Measurements from ENCODE around the gene EYA4. TPM values are rescaled to one million over a fixed set of nuclear protein-coding genes. Genes with fewer than 3 reads are reported as not detected.

EYA4 gene
- total RNA-seq, 2 experiments from 2014 or later: not detected

- intact Hi-C loops (cut with micrococcal nuclease): no loop called here
- no peaks in the 10 kb centered on the region for H3K27me3 Mint-ChIP-seq
- H3K4me1 Mint-ChIP-seq (ENCODE audit: low read depth): no peaks in the 10 kb centered on the region
- H3K9me3 Mint-ChIP-seq: no peaks in the 10 kb centered on the region
- ChIA-PET CTCF (no interaction called here), POLR2A (no interaction called here)
- DNase-seq: no peak
- no peaks in the 10 kb centered on the region for H3K36me3 Mint-ChIP-seq
- no peak overlapping the region for H3K4me3 Mint-ChIP-seq
- H3K27ac Mint-ChIP-seq: no peak overlapping the region
These were observed 17.6 kb upstream of the EYA4 start for GRCh38 chr6:133223452-133224029.

GRCh38 chr6:133225560-133225959 lies 15.6 kb upstream of the EYA4 start:
- no peaks in the 10 kb centered on the region for H3K9me3 Mint-ChIP-seq
- intact Hi-C loops (cut with micrococcal nuclease): no loop called here

GRCh38 chr6:133227344-133227743 lies 13.8 kb upstream of the EYA4 start:
- no peaks in the 10 kb centered on the region for H3K36me3 Mint-ChIP-seq
- intact Hi-C loops (cut with micrococcal nuclease): no loop called here
- H3K27ac Mint-ChIP-seq: no peak overlapping the region
- no peaks in the 10 kb centered on the region for H3K9me3 Mint-ChIP-seq
- CTCF ChIA-PET: no interaction called here
- no peaks in the 10 kb centered on the region for H3K27me3 Mint-ChIP-seq
- no peak for DNase-seq
- H3K4me1 Mint-ChIP-seq (ENCODE audit: low read depth): no peaks in the 10 kb centered on the region
- H3K4me3 Mint-ChIP-seq: no peak overlapping the region
- POLR2A ChIA-PET: no interaction called here

More at GRCh38 chr6:133225560-133225959, 15.6 kb upstream of the EYA4 start:
- H3K4me1 Mint-ChIP-seq (ENCODE audit: low read depth): no peaks in the 10 kb centered on the region
- H3K27me3 Mint-ChIP-seq: no peaks in the 10 kb centered on the region
- POLR2A ChIA-PET: no interaction called here
- H3K36me3 Mint-ChIP-seq: no peaks in the 10 kb centered on the region
- DNase-seq: no peak
- H3K27ac Mint-ChIP-seq: no peak overlapping the region
- CTCF ChIA-PET: no interaction called here
- no peak overlapping the region for H3K4me3 Mint-ChIP-seq

GRCh38 chr6:133230052-133230451 lies 11.1 kb upstream of the EYA4 start:
- H3K27me3 Mint-ChIP-seq: no peaks in the 10 kb centered on the region
- DNase-seq: no peak
- H3K9me3 Mint-ChIP-seq: no peaks in the 10 kb centered on the region
- H3K36me3 Mint-ChIP-seq: no peaks in the 10 kb centered on the region
- H3K27ac Mint-ChIP-seq: no peak overlapping the region
- H3K4me1 Mint-ChIP-seq (ENCODE audit: low read depth): no peaks in the 10 kb centered on the region
- intact Hi-C loops (cut with micrococcal nuclease): no loop called here
- CTCF ChIA-PET: no interaction called here
- POLR2A ChIA-PET: no interaction called here
- no peak overlapping the region for H3K4me3 Mint-ChIP-seq

- ChIA-PET CTCF (interaction anchor here (0.7 kb wide), 1 partner anchor 509 kb away, joined by 3 read pairs; no protein-coding TSS in a partner anchor), POLR2A (no interaction called here)
- intact Hi-C loops (cut with micrococcal nuclease): loop anchor here (5.0 kb wide), 1 partner anchor 657 kb away; no protein-coding TSS in a partner anchor
- no peaks in the 10 kb centered on the region for H3K9me3 Mint-ChIP-seq
- DNase-seq: no peak
- no peaks in the 10 kb centered on the region for H3K4me1 Mint-ChIP-seq (ENCODE audit: low read depth)
- no peak overlapping the region for H3K4me3 Mint-ChIP-seq
- no peaks in the 10 kb centered on the region for H3K36me3 Mint-ChIP-seq
- no peak overlapping the region for H3K27ac Mint-ChIP-seq
- peaks cover 10% of the 10 kb centered on the region for H3K27me3 Mint-ChIP-seq
These were observed 5.9 kb upstream of the EYA4 start for GRCh38 chr6:133235221-133235620.

- intact Hi-C loops (cut with micrococcal nuclease): loop anchor here (5.0 kb wide), 1 partner anchor 655 kb away; no protein-coding TSS in a partner anchor
- ChIA-PET CTCF (no interaction called here), POLR2A (no interaction called here)
- Mint-ChIP-seq H3K27me3 (peaks cover 19% of the 10 kb centered on the region), H3K4me1 (ENCODE audit: low read depth) (no peaks in the 10 kb centered on the region), H3K27ac (no peak overlapping the region), H3K9me3 (no peaks in the 10 kb centered on the region), H3K36me3 (no peaks in the 10 kb centered on the region), H3K4me3 (no peak overlapping the region)
- no peak for DNase-seq
These were observed 4.2 kb upstream of the EYA4 start for GRCh38 chr6:133236932-133237331.

- no peaks in the 10 kb centered on the region for H3K9me3 Mint-ChIP-seq
- peaks cover 40% of the 10 kb centered on the region for H3K27me3 Mint-ChIP-seq
- no peaks in the 10 kb centered on the region for H3K36me3 Mint-ChIP-seq
- peak overlapping the region; percentile 4 for H3K4me3 Mint-ChIP-seq
- no peak for DNase-seq
- peaks cover 7% of the 10 kb centered on the region for H3K4me1 Mint-ChIP-seq (ENCODE audit: low read depth)
- POLR2A ChIA-PET: no interaction called here
- intact Hi-C loops (cut with micrococcal nuclease): no loop called here
- H3K27ac Mint-ChIP-seq: no peak overlapping the region
- CTCF ChIA-PET: no interaction called here
These were observed 559 bp upstream of the EYA4 start for GRCh38 chr6:133240511-133241085.

GRCh38 chr6:133241901-133242636 lies 912 bp downstream of the EYA4 start:
- Mint-ChIP-seq H3K27ac (no peak overlapping the region), H3K36me3 (no peaks in the 10 kb centered on the region), H3K4me3 (no peak overlapping the region), H3K27me3 (peaks cover 40% of the 10 kb centered on the region), H3K4me1 (ENCODE audit: low read depth) (peaks cover 7% of the 10 kb centered on the region), H3K9me3 (no peaks in the 10 kb centered on the region)
- ChIA-PET CTCF (no interaction called here), POLR2A (no interaction called here)
- no peak for DNase-seq
- intact Hi-C loops (cut with micrococcal nuclease): no loop called here

- no peak for DNase-seq
- Mint-ChIP-seq H3K36me3 (no peaks in the 10 kb centered on the region), H3K27me3 (peaks cover 41% of the 10 kb centered on the region), H3K4me3 (no peak overlapping the region), H3K4me1 (ENCODE audit: low read depth) (peaks cover 7% of the 10 kb centered on the region), H3K9me3 (no peaks in the 10 kb centered on the region), H3K27ac (no peak overlapping the region)
- ChIA-PET CTCF (no interaction called here), POLR2A (no interaction called here)
- intact Hi-C loops (cut with micrococcal nuclease): no loop called here
These were observed 1.8 kb downstream of the EYA4 start for GRCh38 chr6:133242637-133243585.

GRCh38 chr6:133243723-133244305 lies 2.7 kb downstream of the EYA4 start:
- CTCF ChIA-PET: no interaction called here
- Mint-ChIP-seq H3K4me3 (no peak overlapping the region), H3K27ac (no peak overlapping the region)

GRCh38 chr6:133244519-133244918 lies 3.4 kb downstream of the EYA4 start:
- POLR2A ChIA-PET: no interaction called here
- intact Hi-C loops (cut with micrococcal nuclease): no loop called here
- peaks cover 7% of the 10 kb centered on the region for H3K4me1 Mint-ChIP-seq (ENCODE audit: low read depth)
- no peaks in the 10 kb centered on the region for H3K9me3 Mint-ChIP-seq
- no peak for DNase-seq
- H3K36me3 Mint-ChIP-seq: no peaks in the 10 kb centered on the region
- H3K27me3 Mint-ChIP-seq: peaks cover 41% of the 10 kb centered on the region
- H3K4me3 Mint-ChIP-seq: no peak overlapping the region
- CTCF ChIA-PET: no interaction called here
- no peak overlapping the region for H3K27ac Mint-ChIP-seq

More at GRCh38 chr6:133243723-133244305, 2.7 kb downstream of the EYA4 start:
- POLR2A ChIA-PET: no interaction called here
- intact Hi-C loops (cut with micrococcal nuclease): no loop called here
- no peaks in the 10 kb centered on the region for H3K36me3 Mint-ChIP-seq
- DNase-seq: no peak
- no peaks in the 10 kb centered on the region for H3K9me3 Mint-ChIP-seq
- H3K27me3 Mint-ChIP-seq: peaks cover 39% of the 10 kb centered on the region
- peaks cover 7% of the 10 kb centered on the region for H3K4me1 Mint-ChIP-seq (ENCODE audit: low read depth)

- H3K27me3 Mint-ChIP-seq: peaks cover 38% of the 10 kb centered on the region
- CTCF ChIA-PET: no interaction called here
- intact Hi-C loops (cut with micrococcal nuclease): no loop called here
These were observed 3.9 kb downstream of the EYA4 start for GRCh38 chr6:133245007-133245406.

More at GRCh38 chr6:133245007-133245406, 3.9 kb downstream of the EYA4 start:
- DNase-seq: no peak
- no peak overlapping the region for H3K4me3 Mint-ChIP-seq
- POLR2A ChIA-PET: no interaction called here
- no peaks in the 10 kb centered on the region for H3K9me3 Mint-ChIP-seq
- H3K36me3 Mint-ChIP-seq: no peaks in the 10 kb centered on the region
- no peak overlapping the region for H3K27ac Mint-ChIP-seq
- peaks cover 7% of the 10 kb centered on the region for H3K4me1 Mint-ChIP-seq (ENCODE audit: low read depth)
